ENCODE results near the gene PHACTR2.
"Not testable (repeated sequence)": the region's sequence is repeated elsewhere in the genome, so short reads cannot be mapped to it uniquely, and the experiment has no call there.

PHACTR2 gene

GRCh38 chr6:143864234-143864633, 186.5 kb downstream of the PHACTR2 start, which contains the start of gene ZC2HC1B:
ZC2HC1B (plus strand) TSS chr6:143864474; CDS start chr6:143864540, 66 bp downstream.
- DNase-seq (ENCODE audit: low spot score), result no peak

GRCh38 chr6:143867236-143867635, 189.5 kb downstream of the PHACTR2 start:
- DNase-seq (ENCODE audit: low spot score), result no peak

- DNase-seq (ENCODE audit: low spot score), result not testable (repeated sequence)
Measured at GRCh38 chr6:143868808-143869207, 191.0 kb downstream of the PHACTR2 start.

GRCh38 chr6:143871202-143871730, 193.5 kb downstream of the PHACTR2 start:
- DNase-seq (ENCODE audit: low spot score), result not testable (repeated sequence)

- no peak for DNase-seq (ENCODE audit: low spot score)
Measured at GRCh38 chr6:143872201-143872600, 194.4 kb downstream of the PHACTR2 start.

- not testable (repeated sequence) for DNase-seq (ENCODE audit: low spot score)
Measured at GRCh38 chr6:143873600-143873999, 195.8 kb downstream of the PHACTR2 start.

GRCh38 chr6:143874503-143874902, 196.7 kb downstream of the PHACTR2 start:
- not testable (repeated sequence) for DNase-seq (ENCODE audit: low spot score)

- DNase-seq (ENCODE audit: low spot score), result no peak
Measured at GRCh38 chr6:143877584-143878271, 200.0 kb downstream of the PHACTR2 start.

GRCh38 chr6:143878272-143878760, 200.6 kb downstream of the PHACTR2 start:
- no peak for DNase-seq (ENCODE audit: low spot score)

- no peak for DNase-seq (ENCODE audit: low spot score)
Measured at GRCh38 chr6:143880412-143880811, 202.6 kb downstream of the PHACTR2 start.
